K562 (cell line): Measurements from ENCODE around the gene GGA2. TPM values are rescaled to one million over a fixed set of nuclear protein-coding genes. Genes with fewer than 3 reads are reported as not detected.

Experiments
- CCNT2 ChIP-seq: IDR thresholded peaks from 2 replicates; pipeline ENCODE4 v1.6.1; 2011; ENCODE audit warnings: borderline replicate concordance, low read depth, mild to moderate bottlenecking, moderate library complexity, mixed read lengths, low read length; ENCODE audit not compliant: insufficient read length; ENCODE audit errors: extremely low read depth
- CEBPB ChIP-seq: fragments of 450-650 bp; IDR thresholded peaks from 2 replicates; pipeline ENCODE4 v1.6.1; 2016; ENCODE audit warnings: missing genetic modification characterization, missing compliant biosample characterization
- CREBBP ChIP-seq: IDR thresholded peaks from one replicate; pipeline ENCODE4 v1.6.1; 2012; ENCODE audit warnings: low read depth, mild to moderate bottlenecking, control low read depth, inconsistent platforms, low read length
- DIDO1 ChIP-seq: fragments of 450-650 bp; IDR thresholded peaks from 2 replicates; pipeline ENCODE4 v1.6.1; 2016; ENCODE audit warnings: low read depth, missing biosample characterization, missing genetic modification characterization
- KLF6 ChIP-seq: fragments of 250-450 bp; sonication (Bioruptor Pico); IDR thresholded peaks from 2 replicates; pipeline ENCODE4 v1.4.0; 2020; ENCODE audit warnings: mild to moderate bottlenecking, moderate library complexity, borderline replicate concordance
- MAZ ChIP-seq, 2 experiments: fragments of 450-650 bp in 1 of 2; sonication (generic) in 1 of 2; formaldehyde crosslinking; IDR thresholded peaks in 1 of 2; conservative IDR thresholded peaks in 1 of 2; 2 replicates each; pipeline versions ENCODE4 v1.4.0 to v1.5.0; 2020; ENCODE audit warnings: mild to moderate bottlenecking in 1 of 2, missing genetic modification reagents in 1 of 2
- POLR2H ChIP-seq: IDR thresholded peaks from 2 replicates; pipeline ENCODE4 v1.6.1; 2016; ENCODE audit warnings: missing genetic modification characterization, low read depth, mild to moderate bottlenecking, control low read depth, missing compliant biosample characterization, moderate library complexity
- PTBP1 ChIP-seq: fragments of 200-400 bp; formaldehyde crosslinking; IDR thresholded peaks from 2 replicates; pipeline ENCODE4 v1.6.1; 2017; ENCODE audit warnings: low read depth, low read length
- TAF15 ChIP-seq: fragments of 200-400 bp; formaldehyde crosslinking; IDR thresholded peaks from 2 replicates; pipeline ENCODE4 v1.6.1; 2017; ENCODE audit warnings: mild to moderate bottlenecking, low read depth, low read length, moderate library complexity
- ZNF561 ChIP-seq: fragments of 450-650 bp; formaldehyde crosslinking; conservative IDR thresholded peaks from 2 replicates; pipeline ENCODE4 v1.4.0; 2020; ENCODE audit warnings: mild to moderate bottlenecking, moderate library complexity
- ZNF766 ChIP-seq: fragments of 200-800 bp; sonication (Bioruptor generic); conservative IDR thresholded peaks from 2 replicates; pipeline ENCODE4 v1.6.1; 2016; ENCODE audit warnings: missing genetic modification characterization, missing compliant biosample characterization
- ZNF778 ChIP-seq: fragments of 450-650 bp; formaldehyde crosslinking; IDR thresholded peaks from 2 replicates; pipeline ENCODE4 v1.4.0; 2020; ENCODE audit warnings: mild to moderate bottlenecking, moderate library complexity
- polyA plus RNA-seq, 8 experiments: library from polyadenylated mRNA; depleted of rRNA in 4 of 8; stranded (reverse) in 5 of 8; unstranded in 3 of 8; fragments of >200 nt; fragmentation: Nextera tagmentation in 2 of 8; fragmentation: Illumina TruSeq in 1 of 8; extraction: Ambion mirVana in 2 of 8; extraction: Trizol in 1 of 8; gene quantifications; 2 replicates each; pipeline versions ENCODE4 v1.2.1 to v1.2.3, GENCODE V29; 2011 to 2014; ENCODE audit warnings: inconsistent platforms in 1 of 8, missing spikeins in 1 of 8
- total RNA-seq, 7 experiments: library from RNA; depleted of rRNA in 6 of 7; stranded (reverse); fragments of >200 nt in 6 of 7; fragmentation: Illumina TruSeq in 2 of 7; extraction: Trizol in 2 of 7; gene quantifications; 2 replicates each; pipeline versions ENCODE4 v1.2.1 to v1.2.3, GENCODE V29; 2011 to 2021; ENCODE audit warnings: low replicate concordance in 1 of 7
- TF ChIP-seq, protein P1 (sequence below): fragments of 250-450 bp; sonication (Bioruptor Pico); IDR thresholded peaks from 2 replicates; pipeline ENCODE4 v1.5.0; 2020; ENCODE audit warnings: mild to moderate bottlenecking
- TF ChIP-seq, protein P2 (sequence below): fragments of 450-650 bp; IDR thresholded peaks from 2 replicates; pipeline ENCODE4 v1.7.1; 2018; ENCODE audit warnings: mild to moderate bottlenecking, low read depth; ENCODE audit not compliant: partially characterized antibody
- TF ChIP-seq, protein P3 (sequence below): IDR thresholded peaks from 3 replicates; pipeline ENCODE4 v1.6.1; 2011; ENCODE audit warnings: borderline replicate concordance, mild to moderate bottlenecking; ENCODE audit not compliant: insufficient read length, insufficient read depth
- TF ChIP-seq, protein P4 (sequence below): fragments of 450-650 bp; IDR thresholded peaks from 2 replicates; pipeline ENCODE4 v1.6.1; 2017; ENCODE audit warnings: mild to moderate bottlenecking, moderate library complexity
- TF ChIP-seq, protein P5 (sequence below): fragments of 450-650 bp; formaldehyde crosslinking; IDR thresholded peaks from 2 replicates; pipeline ENCODE4 v1.4.0; 2020; ENCODE audit warnings: mild to moderate bottlenecking, mixed read lengths

The GGA2 gene
- total and polyA plus RNA-seq, 9 of the 15 experiments (the other 6 are each of a cell fraction or from before 2014, with no cell fraction given) = 11.9 to 133 (median 66.3) TPM

DNA sequence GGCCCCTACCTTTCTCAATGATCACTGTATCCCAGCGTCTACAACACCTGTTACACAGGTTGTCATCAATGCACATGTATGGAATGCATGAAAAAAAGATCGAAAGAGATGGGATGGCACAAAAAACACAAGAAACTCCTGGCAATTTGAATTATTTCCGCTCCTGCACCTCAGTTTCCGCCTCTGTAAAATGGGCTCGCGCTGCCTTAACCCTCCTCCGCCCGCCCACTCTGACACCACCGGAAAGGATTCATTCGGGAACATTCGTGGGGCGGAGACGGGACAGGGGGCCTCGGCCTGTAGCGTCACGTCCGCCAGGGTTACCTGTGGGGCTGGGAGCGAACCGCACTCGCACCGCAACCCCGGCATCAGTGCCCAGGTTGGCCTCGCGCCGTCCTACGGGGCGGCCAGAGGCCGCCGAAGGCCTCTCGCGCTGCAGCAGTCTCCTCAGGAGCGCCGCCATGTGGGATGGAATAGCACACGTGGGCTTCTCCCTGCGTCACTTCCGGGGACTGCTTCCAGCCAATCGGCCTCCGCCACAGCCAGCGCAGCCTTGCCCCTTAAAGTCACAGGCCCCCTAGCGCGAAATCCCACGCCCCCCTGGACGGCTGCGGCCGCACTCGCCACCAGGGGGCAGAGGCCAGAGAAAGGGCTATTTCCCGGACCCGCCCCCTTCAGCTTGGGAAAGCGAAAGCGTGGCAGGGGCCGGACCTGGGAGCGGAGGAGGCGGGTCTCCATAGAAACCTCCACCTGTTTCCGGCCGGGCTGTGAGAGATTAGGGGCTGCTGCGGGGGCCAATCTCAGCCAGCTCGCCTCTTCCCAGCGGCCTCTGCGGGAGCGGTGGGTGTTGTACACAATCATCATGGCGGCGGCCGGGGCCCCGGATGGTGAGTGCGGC, 46.8 kb upstream of the GGA2 start, which contains the start of the genes EARS2 and UBFD1 (continued):
- TF ChIP-seq, protein P1, sequence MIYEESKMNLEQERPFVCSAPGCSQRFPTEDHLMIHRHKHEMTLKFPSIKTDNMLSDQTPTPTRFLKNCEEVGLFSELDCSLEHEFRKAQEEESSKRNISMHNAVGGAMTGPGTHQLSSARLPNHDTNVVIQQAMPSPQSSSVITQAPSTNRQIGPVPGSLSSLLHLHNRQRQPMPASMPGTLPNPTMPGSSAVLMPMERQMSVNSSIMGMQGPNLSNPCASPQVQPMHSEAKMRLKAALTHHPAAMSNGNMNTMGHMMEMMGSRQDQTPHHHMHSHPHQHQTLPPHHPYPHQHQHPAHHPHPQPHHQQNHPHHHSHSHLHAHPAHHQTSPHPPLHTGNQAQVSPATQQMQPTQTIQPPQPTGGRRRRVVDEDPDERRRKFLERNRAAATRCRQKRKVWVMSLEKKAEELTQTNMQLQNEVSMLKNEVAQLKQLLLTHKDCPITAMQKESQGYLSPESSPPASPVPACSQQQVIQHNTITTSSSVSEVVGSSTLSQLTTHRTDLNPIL = no peak
- TF ChIP-seq, protein P2, sequence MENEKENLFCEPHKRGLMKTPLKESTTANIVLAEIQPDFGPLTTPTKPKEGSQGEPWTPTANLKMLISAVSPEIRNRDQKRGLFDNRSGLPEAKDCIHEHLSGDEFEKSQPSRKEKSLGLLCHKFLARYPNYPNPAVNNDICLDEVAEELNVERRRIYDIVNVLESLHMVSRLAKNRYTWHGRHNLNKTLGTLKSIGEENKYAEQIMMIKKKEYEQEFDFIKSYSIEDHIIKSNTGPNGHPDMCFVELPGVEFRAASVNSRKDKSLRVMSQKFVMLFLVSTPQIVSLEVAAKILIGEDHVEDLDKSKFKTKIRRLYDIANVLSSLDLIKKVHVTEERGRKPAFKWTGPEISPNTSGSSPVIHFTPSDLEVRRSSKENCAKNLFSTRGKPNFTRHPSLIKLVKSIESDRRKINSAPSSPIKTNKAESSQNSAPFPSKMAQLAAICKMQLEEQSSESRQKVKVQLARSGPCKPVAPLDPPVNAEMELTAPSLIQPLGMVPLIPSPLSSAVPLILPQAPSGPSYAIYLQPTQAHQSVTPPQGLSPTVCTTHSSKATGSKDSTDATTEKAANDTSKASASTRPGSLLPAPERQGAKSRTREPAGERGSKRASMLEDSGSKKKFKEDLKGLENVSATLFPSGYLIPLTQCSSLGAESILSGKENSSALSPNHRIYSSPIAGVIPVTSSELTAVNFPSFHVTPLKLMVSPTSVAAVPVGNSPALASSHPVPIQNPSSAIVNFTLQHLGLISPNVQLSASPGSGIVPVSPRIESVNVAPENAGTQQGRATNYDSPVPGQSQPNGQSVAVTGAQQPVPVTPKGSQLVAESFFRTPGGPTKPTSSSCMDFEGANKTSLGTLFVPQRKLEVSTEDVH = peak; percentile 80
- TF ChIP-seq POLR2H (tag) (peak; percentile 45; the same call in 1 of the 2 replicates), DIDO1 (tag) (no peak), MAZ (CRISPR knock-in tag; conservative IDR thresholded peaks at IDR 0.05 in 1 of 2, IDR thresholded peaks at IDR 0.05 in 1 of 2) (peak; percentile 87 to 97), PTBP1 (peak; percentile 97), TAF15 (no peak), CEBPB (tag) (no peak), CCNT2 (peak; percentile 84), CREBBP (no peak), KLF6 (no peak), ZNF778 (CRISPR knock-in tag) (no peak), ZNF561 (CRISPR knock-in tag) (no peak), ZNF766 (CRISPR knock-in tag) (peak; percentile 81)
- TF ChIP-seq, protein P3, sequence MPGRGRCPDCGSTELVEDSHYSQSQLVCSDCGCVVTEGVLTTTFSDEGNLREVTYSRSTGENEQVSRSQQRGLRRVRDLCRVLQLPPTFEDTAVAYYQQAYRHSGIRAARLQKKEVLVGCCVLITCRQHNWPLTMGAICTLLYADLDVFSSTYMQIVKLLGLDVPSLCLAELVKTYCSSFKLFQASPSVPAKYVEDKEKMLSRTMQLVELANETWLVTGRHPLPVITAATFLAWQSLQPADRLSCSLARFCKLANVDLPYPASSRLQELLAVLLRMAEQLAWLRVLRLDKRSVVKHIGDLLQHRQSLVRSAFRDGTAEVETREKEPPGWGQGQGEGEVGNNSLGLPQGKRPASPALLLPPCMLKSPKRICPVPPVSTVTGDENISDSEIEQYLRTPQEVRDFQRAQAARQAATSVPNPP = no peak
- TF ChIP-seq, protein P4, sequence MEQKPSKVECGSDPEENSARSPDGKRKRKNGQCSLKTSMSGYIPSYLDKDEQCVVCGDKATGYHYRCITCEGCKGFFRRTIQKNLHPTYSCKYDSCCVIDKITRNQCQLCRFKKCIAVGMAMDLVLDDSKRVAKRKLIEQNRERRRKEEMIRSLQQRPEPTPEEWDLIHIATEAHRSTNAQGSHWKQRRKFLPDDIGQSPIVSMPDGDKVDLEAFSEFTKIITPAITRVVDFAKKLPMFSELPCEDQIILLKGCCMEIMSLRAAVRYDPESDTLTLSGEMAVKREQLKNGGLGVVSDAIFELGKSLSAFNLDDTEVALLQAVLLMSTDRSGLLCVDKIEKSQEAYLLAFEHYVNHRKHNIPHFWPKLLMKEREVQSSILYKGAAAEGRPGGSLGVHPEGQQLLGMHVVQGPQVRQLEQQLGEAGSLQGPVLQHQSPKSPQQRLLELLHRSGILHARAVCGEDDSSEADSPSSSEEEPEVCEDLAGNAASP = no peak
- TF ChIP-seq, protein P5, sequence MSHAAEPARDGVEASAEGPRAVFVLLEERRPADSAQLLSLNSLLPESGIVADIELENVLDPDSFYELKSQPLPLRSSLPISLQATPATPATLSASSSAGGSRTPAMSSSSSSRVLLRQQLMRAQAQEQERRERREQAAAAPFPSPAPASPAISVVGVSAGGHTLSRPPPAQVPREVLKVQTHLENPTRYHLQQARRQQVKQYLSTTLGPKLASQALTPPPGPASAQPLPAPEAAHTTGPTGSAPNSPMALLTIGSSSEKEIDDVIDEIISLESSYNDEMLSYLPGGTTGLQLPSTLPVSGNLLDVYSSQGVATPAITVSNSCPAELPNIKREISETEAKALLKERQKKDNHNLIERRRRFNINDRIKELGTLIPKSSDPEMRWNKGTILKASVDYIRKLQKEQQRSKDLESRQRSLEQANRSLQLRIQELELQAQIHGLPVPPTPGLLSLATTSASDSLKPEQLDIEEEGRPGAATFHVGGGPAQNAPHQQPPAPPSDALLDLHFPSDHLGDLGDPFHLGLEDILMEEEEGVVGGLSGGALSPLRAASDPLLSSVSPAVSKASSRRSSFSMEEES (CRISPR knock-in tag) = no peak
